ENCODE results near the gene GRIN3B. TPM values are rescaled to one million over a fixed set of nuclear protein-coding genes. Genes with fewer than 3 reads are reported as not detected.

The GRIN3B gene
- polyA plus RNA-seq, 1 of the 3 experiments (the other 2 are of a cell fraction), result 1.5 TPM

DNA sequence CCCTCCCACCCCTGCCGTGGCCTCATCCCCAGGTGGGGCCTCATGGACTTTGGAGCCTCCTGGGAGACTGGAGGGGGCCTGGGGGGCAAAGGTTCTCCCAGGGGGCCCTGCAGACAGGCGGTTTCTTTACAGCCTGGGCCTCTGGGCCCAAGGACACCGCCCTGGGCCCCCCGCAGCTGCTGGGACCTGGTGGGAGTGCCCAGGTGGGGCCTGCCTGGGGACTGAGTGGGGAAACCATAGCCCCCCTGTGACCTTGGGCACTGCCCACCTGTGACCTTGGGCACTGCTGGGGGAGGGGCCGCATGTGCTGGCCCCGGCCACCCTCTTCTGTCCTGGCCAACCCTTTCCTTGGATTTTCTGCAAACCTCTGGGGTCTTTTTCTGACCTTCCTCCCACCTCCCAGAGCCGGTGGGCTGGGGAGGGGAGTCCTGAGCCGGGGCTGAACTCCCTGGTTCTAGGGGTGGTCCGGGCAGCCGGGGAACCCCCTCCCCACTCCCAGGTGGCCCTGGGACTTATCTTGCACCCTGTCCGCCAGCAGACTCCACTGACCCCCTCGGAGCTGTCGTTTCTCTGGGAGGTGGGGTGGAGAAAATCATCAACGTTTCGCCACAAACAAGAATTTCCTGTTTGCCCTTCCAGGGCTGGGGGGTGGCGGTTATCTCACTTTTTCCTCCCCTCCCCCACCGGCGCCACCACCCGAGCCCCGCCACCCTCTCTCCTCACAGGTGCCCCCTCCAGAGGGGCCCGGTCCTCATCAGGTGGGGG lies 47.4 kb upstream of the GRIN3B start:
- Histone ChIP-seq H3K4me3 (ENCODE audit: low read depth in 2 of 2, low read length in 1 of 2) (no peak overlapping the region), H4K20me1 (ENCODE audit: insufficient read depth) (peaks cover 29% of the 10 kb centered on the region; the same call in 1 of the 2 replicates), H3K36me3 (replicated peaks in 1 of 2; ENCODE audit: control insufficient read depth in 1 of 2, insufficient read depth in 2 of 2, low read length in 1 of 2) (peaks cover 0 to 3% of the 10 kb centered on the region in 2 experiments), H3K27me3 (ENCODE audit: insufficient read depth) (no peaks in the 10 kb centered on the region), H3K27ac (ENCODE audit: low read depth in 2 of 2, low read length in 1 of 2) (no peak overlapping the region; a peak in 1 of 4 replicates), H3K9ac (no peak overlapping the region), H3K9me3 (no peaks in the 10 kb centered on the region), H3F3A (replicated peaks; ENCODE audit: insufficient read depth) (no peaks in the 10 kb centered on the region), H2AFZ (ENCODE audit: low read depth) (no peak overlapping the region), H3K79me2 (ENCODE audit: insufficient read depth) (no peaks in the 10 kb centered on the region; the same call in 1 of the 2 replicates), H3K4me2 (no peak overlapping the region), H3K4me1 (ENCODE audit: control insufficient read depth in 1 of 2, insufficient read depth in 2 of 2, low read depth in 1 of 2, low read length in 1 of 2) (peaks cover 5 to 21% of the 10 kb centered on the region in 2 experiments; a peak in 2 of 4 replicates), H3K9me2 (no peaks in the 10 kb centered on the region)
- POLR2A ChIA-PET, result no interaction called here
- WGBS (ENCODE audit: low lambda C conversion rate), result 86% methylated on average over 16 of the region's 21 CpGs
- TF ChIP-seq GABPA (IDR thresholded peaks at IDR 0.05; ENCODE audit: low read depth) (no peak), MAX (IDR thresholded peaks at IDR 0.05; ENCODE audit: low read depth) (no peak), EP300 (IDR thresholded peaks at IDR 0.05; ENCODE audit: borderline replicate concordance in 1 of 2, low read depth in 1 of 2, low read length in 1 of 2) (no peak), RFX5 (IDR thresholded peaks at IDR 0.05; ENCODE audit: low read length) (no peak)
- TF ChIP-seq, protein P1, sequence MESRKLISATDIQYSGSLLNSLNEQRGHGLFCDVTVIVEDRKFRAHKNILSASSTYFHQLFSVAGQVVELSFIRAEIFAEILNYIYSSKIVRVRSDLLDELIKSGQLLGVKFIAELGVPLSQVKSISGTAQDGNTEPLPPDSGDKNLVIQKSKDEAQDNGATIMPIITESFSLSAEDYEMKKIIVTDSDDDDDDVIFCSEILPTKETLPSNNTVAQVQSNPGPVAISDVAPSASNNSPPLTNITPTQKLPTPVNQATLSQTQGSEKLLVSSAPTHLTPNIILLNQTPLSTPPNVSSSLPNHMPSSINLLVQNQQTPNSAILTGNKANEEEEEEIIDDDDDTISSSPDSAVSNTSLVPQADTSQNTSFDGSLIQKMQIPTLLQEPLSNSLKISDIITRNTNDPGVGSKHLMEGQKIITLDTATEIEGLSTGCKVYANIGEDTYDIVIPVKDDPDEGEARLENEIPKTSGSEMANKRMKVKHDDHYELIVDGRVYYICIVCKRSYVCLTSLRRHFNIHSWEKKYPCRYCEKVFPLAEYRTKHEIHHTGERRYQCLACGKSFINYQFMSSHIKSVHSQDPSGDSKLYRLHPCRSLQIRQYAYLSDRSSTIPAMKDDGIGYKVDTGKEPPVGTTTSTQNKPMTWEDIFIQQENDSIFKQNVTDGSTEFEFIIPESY (IDR thresholded peaks at IDR 0.05; ENCODE audit: borderline replicate concordance, low read depth), result no peak
- no peak for DNase-seq
- CTCF ChIA-PET, result no interaction called here

GRCh38 chr19:953445-954271 lies 46.6 kb upstream of the GRIN3B start:
- H3K36me3 ChIP-seq (replicated peaks in 1 of 2; ENCODE audit: control insufficient read depth in 1 of 2, insufficient read depth in 2 of 2, low read length in 1 of 2), result no peaks in the 10 kb centered on the region
- POLR2A ChIA-PET, result no interaction called here
- no peak overlapping the region for H3K4me3 ChIP-seq (ENCODE audit: low read depth in 2 of 2, low read length in 1 of 2)
- no peak overlapping the region for H3K4me2 ChIP-seq
- peaks cover 5 to 21% of the 10 kb centered on the region in 2 experiments; a peak in 2 of 4 replicates for H3K4me1 ChIP-seq (ENCODE audit: control insufficient read depth in 1 of 2, insufficient read depth in 2 of 2, low read depth in 1 of 2, low read length in 1 of 2)
- no peak for DNase-seq
- H3K79me2 ChIP-seq (ENCODE audit: insufficient read depth), result no peaks in the 10 kb centered on the region
- CTCF ChIA-PET, result no interaction called here
- peaks cover 27% of the 10 kb centered on the region; the same call in 1 of the 2 replicates for H4K20me1 ChIP-seq (ENCODE audit: insufficient read depth)
- no peak overlapping the region for H3K9ac ChIP-seq
- H3K9me3 ChIP-seq, result no peaks in the 10 kb centered on the region
- H3F3A ChIP-seq (replicated peaks; ENCODE audit: insufficient read depth), result no peaks in the 10 kb centered on the region
- H3K27me3 ChIP-seq (ENCODE audit: insufficient read depth), result no peaks in the 10 kb centered on the region
- 86% methylated on average over 29 of the region's 33 CpGs for WGBS (ENCODE audit: low lambda C conversion rate)
- H3K9me2 ChIP-seq, result no peaks in the 10 kb centered on the region
- H3K27ac ChIP-seq (ENCODE audit: low read depth in 2 of 2, low read length in 1 of 2), result no peak overlapping the region
- no peak overlapping the region for H2AFZ ChIP-seq (ENCODE audit: low read depth)
- TF ChIP-seq, protein P2, sequence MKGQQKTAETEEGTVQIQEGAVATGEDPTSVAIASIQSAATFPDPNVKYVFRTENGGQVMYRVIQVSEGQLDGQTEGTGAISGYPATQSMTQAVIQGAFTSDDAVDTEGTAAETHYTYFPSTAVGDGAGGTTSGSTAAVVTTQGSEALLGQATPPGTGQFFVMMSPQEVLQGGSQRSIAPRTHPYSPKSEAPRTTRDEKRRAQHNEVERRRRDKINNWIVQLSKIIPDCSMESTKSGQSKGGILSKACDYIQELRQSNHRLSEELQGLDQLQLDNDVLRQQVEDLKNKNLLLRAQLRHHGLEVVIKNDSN (IDR thresholded peaks at IDR 0.05; ENCODE audit: borderline replicate concordance, low read depth), result no peak
- TF ChIP-seq MAX (IDR thresholded peaks at IDR 0.05; ENCODE audit: low read depth), result no peak
- no peak for TF ChIP-seq RFX5 (IDR thresholded peaks at IDR 0.05; ENCODE audit: low read length)
- no peak for TF ChIP-seq TCF12 (IDR thresholded peaks at IDR 0.05)
- TF ChIP-seq, protein P3, sequence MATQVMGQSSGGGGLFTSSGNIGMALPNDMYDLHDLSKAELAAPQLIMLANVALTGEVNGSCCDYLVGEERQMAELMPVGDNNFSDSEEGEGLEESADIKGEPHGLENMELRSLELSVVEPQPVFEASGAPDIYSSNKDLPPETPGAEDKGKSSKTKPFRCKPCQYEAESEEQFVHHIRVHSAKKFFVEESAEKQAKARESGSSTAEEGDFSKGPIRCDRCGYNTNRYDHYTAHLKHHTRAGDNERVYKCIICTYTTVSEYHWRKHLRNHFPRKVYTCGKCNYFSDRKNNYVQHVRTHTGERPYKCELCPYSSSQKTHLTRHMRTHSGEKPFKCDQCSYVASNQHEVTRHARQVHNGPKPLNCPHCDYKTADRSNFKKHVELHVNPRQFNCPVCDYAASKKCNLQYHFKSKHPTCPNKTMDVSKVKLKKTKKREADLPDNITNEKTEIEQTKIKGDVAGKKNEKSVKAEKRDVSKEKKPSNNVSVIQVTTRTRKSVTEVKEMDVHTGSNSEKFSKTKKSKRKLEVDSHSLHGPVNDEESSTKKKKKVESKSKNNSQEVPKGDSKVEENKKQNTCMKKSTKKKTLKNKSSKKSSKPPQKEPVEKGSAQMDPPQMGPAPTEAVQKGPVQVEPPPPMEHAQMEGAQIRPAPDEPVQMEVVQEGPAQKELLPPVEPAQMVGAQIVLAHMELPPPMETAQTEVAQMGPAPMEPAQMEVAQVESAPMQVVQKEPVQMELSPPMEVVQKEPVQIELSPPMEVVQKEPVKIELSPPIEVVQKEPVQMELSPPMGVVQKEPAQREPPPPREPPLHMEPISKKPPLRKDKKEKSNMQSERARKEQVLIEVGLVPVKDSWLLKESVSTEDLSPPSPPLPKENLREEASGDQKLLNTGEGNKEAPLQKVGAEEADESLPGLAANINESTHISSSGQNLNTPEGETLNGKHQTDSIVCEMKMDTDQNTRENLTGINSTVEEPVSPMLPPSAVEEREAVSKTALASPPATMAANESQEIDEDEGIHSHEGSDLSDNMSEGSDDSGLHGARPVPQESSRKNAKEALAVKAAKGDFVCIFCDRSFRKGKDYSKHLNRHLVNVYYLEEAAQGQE (IDR thresholded peaks at IDR 0.05; ENCODE audit: low read depth, low read length), result no peak
- no peak for TF ChIP-seq POLR2AphosphoS5 (IDR thresholded peaks at IDR 0.05; ENCODE audit: low read depth, low read length)
- TF ChIP-seq FOXM1 (IDR thresholded peaks at IDR 0.05; ENCODE audit: low read depth), result no peak
- TF ChIP-seq GATA2 (CRISPR knock-in tag; IDR thresholded peaks at IDR 0.05), result no peak
- TF ChIP-seq, protein P4, sequence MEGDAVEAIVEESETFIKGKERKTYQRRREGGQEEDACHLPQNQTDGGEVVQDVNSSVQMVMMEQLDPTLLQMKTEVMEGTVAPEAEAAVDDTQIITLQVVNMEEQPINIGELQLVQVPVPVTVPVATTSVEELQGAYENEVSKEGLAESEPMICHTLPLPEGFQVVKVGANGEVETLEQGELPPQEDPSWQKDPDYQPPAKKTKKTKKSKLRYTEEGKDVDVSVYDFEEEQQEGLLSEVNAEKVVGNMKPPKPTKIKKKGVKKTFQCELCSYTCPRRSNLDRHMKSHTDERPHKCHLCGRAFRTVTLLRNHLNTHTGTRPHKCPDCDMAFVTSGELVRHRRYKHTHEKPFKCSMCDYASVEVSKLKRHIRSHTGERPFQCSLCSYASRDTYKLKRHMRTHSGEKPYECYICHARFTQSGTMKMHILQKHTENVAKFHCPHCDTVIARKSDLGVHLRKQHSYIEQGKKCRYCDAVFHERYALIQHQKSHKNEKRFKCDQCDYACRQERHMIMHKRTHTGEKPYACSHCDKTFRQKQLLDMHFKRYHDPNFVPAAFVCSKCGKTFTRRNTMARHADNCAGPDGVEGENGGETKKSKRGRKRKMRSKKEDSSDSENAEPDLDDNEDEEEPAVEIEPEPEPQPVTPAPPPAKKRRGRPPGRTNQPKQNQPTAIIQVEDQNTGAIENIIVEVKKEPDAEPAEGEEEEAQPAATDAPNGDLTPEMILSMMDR (IDR thresholded peaks at IDR 0.05), result no peak
- no peak for TF ChIP-seq CHD2 (IDR thresholded peaks at IDR 0.05; ENCODE audit: low read length, partially characterized antibody)
- no peak for TF ChIP-seq GABPA (IDR thresholded peaks at IDR 0.05; ENCODE audit: low read depth)
- no peak for TF ChIP-seq JUND (IDR thresholded peaks at IDR 0.05)
- no peak for TF ChIP-seq NFIC (IDR thresholded peaks at IDR 0.05; ENCODE audit: borderline replicate concordance)
- TF ChIP-seq EP300 (IDR thresholded peaks at IDR 0.05; ENCODE audit: borderline replicate concordance in 1 of 2, low read depth in 1 of 2, low read length in 1 of 2), result no peak
